Inferior parietal cortex (tissue), 1 donor: ENCODE data around the gene EML4.

Experiments used
- DNase-seq: peaks from one replicate; pipeline ENCODE4 v3.0.0-alpha.2; 2016; ENCODE audit errors: extremely low spot score

The EML4 gene

DNA sequence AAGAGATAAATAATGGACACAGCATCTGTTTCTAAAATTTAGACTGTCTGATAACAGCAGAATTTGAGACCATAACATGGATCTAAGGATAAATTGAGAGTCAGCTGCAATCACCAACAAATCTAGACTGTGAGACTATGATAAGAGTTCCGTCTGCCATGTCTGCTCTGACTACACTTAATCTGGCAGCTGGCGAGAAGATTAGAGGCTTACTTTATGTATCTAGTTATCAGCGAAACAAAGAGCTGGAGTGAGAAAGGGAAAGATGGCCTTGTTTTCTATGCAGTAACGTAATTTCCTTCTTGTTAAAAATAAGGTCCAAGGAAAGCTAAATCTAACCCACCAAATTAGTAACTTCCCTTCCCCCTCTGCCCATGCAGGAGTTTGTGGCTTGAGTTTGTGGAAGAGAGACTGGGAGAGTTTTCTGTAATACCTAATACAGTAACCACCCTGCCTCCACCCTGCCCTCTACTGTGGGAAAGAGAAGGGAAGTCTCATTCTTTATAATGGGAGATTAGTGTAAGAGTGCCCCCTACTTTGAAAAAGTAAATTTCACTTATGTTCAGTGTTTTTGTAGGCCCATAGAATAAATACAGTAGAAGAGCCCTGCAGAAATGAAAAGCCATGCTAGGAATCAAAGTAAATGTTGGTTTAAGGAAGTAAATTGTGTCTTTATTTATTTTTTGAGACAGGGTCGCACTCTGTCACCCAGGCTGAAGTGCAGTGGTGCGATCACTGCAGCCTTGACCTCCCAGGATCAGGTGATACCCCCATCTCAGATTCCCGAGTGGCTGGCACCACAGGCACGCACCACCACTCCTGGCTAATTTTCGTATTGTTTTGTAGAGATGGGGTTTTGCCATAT, 27.5 kb downstream of the EML4 start:
- DNase-seq: peak; percentile 39

DNA sequence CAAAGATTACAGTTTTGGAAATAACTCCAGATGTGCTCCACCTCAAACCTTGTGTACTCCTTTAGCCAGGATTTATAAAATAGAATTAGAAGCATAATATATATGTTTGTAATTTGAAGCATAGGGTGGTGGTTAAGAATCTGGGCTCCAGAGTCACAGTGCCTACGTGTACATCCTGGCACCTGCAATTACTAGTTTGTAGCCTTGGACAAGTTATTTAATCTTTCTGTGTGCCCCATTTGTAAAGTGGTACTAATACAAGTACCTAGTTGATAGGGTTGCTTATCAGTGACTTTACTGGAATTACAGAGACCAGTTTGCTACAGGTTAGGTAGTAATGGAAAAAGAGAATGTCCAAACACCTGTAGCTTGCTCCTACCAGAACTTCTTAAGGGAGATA, 28.6 kb downstream of the EML4 start:
- no peak for DNase-seq

DNA sequence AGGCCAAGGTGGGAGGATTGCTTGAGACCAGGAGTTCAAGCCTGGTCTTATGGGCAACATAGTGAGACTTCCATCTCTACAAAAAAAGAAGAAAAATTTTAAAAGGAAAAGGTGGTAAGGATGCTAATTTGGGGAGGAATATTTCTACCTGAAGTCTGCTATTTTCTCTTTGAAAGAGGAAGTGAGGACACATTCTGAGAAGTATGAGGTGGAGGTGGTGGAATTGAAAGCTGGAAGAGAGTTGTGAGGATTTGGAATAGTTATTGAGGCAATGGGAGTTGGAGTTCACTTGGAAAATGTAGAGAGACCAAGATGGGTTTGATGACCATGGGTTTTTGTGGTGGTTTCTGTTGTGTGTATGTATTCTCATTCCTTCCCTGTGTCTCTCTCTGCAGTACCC, 29.3 kb downstream of the EML4 start:
- DNase-seq: no peak

DNA sequence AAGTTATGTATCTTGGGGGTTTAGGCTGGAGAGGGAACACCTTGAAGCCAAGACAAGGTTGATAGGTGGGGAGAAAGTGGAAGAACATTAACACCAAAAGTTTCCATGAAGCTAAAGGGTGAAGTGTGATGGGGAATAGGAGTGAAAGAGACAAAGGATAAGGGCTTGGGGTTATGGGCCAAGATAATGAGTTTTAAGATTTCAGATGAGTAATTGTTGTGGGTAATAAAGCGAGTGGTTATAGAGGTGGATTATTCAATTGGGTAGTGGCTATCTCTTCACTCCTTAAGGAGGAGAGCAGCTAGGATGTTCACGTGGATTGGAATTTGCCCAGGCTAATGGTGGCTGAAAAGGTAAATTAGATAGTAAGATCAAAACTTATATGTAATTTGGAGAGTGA, 29.8 kb downstream of the EML4 start:
- no peak for DNase-seq

DNA sequence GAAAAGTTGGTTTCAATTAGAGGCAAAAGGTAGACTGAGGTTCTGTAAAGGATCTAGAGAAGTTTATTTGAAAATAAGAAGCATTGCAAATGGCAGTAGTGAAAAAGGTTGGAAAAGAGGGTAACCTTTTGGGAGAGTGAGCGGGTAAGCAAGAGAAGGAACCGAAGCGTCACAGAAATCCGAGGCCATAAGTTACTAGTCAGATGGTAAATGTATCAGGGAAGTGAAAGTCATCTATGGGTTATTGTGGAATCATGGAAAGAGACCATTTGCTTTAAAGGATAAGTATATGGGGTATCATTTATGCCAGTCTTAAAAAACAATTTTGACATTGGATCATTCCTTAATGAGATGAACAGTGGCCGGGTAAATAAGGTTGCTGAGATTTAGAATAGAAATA, 30.5 kb downstream of the EML4 start:
- DNase-seq: no peak

DNA sequence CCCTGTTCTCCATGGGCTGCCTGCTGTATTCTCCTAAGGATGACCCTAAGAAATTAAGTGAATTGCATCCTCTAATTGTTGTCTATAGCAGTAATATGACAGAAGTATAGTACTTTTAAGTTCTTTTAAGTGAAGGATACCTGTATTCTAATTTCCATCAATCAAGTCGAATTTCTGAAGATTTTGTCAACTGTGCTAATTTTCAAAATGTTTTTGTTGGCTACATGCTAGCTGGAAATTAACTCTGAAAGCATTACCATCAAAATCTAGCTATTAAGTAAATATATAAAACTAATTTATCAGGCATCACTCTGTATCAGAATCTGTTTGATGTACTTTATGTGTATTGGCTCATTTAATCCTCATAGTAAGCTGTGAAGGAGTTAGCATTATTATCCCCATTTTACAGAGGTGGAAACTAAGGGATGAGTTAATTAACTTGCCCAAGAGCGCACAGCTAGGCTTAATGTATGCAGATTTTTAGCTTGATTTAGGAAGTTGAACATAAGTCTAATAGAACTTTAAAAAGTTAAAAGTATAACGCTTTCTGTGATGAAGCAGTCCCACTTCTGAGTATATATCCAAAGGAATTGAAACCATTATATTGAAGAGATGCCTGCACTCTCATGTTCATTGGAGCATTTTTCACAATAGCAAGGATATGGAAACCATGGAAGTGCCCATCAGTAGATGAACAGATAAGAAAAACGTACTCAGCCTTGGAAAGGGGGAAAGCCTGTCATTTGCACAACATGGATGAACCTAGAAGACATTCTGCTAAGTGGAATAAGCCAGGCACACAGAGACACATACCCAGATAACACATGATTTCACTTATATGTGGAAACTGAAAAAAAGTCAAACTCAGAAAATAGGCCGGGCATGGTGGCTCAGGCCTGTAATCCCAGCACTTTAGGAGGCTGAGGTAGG, 32.0 kb downstream of the EML4 start:
- DNase-seq: no peak

DNA sequence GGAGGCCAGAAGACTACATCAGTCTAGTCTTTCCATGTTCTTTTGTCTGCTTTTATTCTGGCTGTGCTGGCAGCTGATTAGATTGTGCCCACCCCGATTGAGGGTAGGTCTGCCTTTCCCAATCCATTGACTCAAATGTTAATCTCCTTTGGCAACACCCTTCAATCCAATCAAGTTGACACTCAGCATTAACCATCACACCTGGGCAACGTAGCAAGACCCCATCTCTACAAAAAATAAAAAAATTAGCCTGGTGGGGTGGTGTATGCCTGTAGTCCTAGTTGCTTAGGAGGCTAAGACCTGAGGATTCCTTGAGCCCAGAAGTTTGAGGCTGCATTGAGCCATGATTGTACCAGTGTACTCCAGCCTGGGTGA, 33.5 kb downstream of the EML4 start:
- DNase-seq: no peak

DNA sequence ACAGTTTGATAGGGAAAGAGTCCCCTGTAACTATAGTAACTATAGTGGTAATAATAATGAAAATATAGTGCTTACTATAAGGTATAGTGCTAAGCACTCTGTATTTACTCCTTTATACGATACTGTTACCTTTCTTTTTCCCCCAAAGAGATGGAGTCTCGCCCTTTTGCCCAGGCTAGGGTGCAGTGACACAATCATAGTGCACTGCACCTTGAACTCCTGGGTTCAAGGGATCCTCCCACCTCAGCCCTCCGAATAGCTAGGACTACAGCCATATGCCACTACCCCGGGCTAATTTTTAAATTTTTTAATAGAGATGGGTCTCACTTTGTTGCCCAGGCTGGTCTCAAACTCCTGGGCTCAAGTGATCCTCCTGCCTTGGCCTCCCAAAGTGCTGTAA, 34.6 kb downstream of the EML4 start:
- no peak for DNase-seq

DNA sequence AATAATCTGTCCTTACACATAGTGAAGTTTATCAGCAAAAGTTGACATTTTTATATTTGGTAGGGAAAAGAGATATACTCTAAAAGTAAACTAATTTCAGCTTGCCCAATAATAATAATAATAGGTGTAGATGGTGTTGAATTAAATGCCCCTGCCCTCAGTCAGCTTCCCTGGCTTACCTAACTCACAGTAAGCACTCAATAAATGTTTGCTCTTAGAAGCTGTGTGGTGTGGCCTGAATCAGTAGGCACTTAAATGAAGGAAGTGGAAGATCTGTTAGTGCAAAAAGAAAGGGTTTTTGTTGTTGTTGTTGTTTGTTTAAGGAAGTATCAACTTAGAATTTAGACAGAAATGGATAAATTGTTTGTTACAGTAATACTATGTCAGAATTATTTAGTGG, 36.2 kb downstream of the EML4 start:
- no peak for DNase-seq

DNA sequence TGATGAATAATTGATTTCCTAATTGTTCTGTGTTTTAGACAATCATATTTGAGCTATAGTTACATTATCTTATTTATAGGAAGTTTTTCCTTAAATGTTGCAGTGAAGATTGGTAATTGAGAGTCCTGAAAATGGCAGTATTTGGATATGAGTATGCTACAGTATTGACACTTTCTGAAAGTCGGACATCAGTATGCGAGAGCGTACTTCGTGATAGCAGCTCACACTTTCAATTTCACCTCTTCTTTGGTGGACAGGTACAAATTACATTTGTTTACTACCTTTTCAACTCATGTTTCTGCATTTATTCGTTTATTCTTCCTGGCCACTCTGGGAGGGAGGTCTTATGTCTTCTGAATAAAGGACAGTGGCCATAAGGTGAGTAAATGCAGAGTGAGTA, 38.7 kb downstream of the EML4 start:
- no peak for DNase-seq

DNA sequence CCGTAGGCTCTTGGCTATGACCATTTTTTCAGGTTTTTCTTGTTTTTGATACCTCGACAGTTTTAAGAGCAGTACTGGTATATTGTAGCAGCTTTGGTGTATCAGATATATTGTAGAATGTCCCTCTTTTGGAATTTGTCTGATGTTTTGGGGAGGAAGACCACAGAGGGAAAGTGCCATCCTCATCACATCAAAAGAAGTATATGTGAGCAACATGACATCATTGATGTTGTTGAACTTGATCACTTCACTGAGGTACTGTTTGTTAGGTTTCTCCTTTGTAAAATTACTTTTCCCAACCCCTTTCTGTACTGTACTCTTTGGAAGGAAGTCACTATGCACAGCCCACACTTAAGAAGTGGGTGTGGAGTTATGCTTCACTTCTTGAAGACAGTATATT, 41.0 kb downstream of the EML4 start:
- DNase-seq: no peak

DNA sequence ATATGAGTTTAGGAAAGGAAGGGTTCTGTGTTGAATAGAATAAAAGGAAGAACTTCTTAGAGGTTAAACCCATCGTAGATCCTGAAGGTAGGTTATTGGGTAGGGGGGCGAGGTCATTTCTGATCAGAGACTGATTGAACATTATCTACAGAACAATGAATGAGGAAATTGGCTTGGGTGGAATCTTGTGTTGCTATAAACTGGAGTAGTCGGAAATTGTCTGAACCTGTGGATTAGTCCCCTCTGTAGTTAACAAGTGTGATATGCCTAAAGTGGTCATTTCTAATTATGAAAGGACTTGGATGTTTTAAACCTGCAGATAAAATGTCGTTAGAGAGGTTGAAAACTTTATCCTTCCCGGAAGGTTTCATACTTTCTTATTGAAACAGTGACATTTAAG, 42.1 kb downstream of the EML4 start:
- DNase-seq: no peak

DNA sequence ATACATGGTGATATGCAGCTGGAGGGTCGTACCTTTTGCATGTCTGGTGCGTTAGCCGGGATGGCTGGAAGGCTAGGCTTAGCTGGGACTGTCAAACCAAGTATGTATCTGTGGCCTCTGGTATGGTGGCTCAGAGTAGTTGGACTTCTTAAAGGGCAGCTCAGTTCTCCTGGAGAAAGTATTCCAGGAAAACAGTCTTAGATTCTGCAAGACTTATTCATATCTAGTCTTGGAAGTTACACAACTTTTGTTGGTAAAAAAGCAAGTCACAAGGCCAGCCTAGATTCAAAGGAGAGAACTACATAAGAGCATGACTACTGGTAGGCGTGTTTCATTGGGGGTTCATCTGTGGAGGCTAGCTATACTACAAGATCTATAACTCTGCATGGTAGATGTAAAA, 45.5 kb downstream of the EML4 start:
- DNase-seq: no peak

DNA sequence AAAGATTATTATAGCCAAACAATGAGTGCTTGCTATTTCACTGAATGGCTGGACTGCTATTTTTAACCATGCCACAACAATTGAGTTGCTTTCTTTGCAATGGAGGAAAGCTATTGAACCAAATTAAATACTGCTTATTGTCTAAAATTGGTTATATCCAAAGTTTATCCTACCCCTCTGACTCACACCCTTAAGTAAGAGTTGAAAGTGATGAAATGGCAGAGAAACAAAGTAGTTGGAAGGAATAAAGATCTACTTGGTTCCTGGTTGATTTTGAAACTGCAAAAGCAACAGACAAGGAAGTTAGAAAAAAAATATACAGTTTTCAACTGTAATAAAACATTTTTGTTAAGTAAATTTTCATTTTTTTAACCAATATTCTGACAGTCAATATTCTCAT, 47.5 kb downstream of the EML4 start:
- no peak for DNase-seq

DNA sequence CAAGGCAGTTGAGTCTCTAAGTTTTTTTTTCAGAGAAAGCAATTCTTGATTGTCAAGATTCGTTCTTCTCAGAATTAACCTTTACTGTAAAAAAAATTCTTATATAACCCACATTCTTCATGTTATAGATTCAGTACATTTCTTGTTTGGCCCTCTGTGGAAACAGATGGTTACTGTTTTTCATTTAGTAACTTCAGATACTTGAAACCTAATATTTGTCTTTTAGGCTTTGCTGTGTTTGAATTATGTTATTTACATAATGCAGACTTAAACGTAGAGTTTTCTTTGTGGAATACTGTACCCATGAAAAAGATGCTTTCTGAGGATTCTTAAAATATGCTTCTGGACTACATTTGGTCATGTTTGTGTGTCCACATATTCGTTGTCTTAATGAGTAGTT, 48.2 kb downstream of the EML4 start:
- no peak for DNase-seq

DNA sequence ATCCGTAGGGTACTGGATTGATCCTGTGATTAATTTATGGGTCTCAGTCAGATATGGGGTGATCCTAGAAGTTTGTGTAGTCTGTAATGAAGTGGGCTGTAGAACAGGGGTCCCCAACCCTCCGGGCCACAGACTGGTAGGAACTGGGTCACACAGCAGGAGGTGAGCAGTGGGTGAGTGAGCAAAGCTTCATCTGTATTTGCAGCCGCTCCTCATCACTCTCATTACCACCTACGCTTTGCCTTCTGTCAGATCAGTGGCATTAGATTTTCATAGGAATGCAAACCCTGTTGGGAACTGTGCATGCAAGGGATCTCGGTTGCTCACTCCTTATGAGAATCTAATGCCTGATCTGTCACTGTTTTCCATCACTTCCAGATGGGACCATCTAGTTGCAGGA, 48.8 kb downstream of the EML4 start:
- DNase-seq: no peak

DNA sequence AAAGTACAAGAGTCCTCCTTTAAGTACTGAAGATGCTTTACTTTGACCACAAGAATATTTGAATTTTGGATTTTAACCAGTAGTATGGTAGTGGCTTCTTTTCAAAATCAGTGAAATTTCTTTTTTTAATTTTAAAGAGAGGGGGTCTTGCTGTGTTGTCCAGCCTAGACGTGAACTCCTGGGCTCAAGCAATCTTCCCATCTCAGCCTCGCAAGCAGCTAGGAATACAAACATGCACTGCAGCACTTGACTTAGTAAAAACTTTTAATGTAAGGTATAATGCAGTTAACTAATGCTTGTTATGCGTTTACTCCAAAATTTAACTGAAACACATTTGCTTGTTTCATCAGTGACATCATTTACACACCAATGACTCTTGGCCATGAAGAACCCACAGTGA, 49.6 kb downstream of the EML4 start:
- DNase-seq: no peak

DNA sequence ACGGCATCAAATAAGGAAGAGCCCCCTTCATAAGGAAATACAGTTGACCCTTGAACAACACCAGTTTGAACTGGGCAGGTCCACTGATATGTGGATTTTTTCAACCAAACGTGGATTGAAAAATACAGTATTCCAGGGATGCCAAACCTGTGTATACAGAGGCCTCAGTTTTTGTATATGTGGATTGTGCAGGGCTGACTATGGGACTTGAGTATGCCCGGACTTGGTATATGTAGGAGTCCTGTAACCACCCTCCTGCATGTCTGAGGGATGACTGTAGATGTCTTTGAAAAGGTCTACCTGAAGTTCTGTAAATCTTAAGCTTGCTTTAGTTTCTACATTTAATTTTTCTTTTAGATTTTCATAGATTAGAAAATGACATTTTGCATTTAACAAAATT, 50.0 kb downstream of the EML4 start:
- DNase-seq: no peak

DNA sequence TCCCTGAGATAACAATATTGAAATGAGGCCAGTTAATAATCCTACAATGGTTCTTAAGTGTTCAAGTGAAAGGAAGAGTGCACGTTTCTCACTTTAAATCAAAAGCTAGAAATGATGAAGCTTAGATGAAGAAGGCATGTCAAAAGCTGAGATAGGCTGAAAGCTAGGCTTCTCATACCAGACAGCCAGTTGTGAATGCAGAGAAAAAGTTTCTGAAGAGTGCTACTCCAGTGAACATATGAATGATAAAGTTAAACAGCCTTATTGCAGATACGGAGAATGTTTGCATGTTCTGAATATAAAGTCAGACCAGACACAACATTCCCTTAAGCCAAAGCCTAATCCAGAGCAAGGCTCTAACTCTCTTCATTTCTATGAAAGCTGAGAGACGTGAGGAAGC, 51.4 kb downstream of the EML4 start:
- DNase-seq: no peak

DNA sequence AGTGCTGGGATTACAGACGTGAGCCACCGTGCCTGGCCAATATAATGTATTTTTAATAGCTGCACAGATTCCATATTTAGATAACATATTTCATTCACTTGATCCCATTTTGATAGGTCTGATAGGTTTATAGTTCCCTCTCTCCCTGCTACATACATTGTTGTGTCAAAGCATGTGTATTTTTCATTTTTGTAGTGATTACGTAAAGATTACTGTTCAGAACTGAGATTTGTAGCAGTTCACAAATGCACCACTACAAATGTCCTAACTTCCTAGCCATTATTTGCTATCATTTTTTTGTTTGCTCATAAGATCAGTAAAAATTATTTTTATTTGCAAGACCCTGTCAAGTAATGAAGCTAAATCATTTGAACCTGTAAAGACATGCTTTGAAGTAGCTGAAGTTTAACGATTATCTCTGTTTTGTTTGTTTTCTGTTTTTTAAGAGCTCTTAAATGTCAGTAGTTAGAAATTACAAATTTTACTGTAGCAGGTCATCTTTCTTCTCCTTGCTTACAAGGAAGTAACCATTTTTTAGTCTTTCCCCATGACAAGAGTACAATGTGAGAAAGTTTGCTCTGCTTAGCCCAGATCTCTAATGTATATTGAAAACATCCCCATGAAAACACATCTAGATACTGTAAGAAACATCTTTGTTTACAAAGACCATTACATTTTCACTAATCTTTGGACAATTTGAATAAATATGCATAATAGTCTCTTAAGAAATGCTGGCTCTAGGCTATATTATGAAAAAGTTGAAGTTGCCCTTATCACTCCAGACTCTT, 54.1 kb downstream of the EML4 start:
- DNase-seq: no peak

DNA sequence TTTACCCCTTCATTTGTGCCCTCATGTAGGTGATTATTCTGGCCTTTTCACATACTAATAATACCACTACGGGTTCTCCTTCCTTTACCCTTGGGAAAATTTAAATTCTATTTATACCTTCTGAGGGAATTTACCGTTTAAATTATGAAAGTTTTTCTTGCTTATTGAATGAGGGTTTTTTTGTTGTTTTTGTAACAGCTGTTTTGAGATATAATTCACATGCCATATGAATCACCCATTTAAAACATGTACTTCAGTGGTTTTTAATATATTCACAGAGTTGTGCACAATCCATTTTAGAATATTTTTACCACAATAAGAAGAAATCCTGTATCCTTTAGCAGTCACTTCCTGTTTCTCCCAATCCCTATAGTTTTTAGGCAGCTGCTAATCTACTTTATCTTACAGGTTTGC, 54.7 kb downstream of the EML4 start:
- no peak for DNase-seq

DNA sequence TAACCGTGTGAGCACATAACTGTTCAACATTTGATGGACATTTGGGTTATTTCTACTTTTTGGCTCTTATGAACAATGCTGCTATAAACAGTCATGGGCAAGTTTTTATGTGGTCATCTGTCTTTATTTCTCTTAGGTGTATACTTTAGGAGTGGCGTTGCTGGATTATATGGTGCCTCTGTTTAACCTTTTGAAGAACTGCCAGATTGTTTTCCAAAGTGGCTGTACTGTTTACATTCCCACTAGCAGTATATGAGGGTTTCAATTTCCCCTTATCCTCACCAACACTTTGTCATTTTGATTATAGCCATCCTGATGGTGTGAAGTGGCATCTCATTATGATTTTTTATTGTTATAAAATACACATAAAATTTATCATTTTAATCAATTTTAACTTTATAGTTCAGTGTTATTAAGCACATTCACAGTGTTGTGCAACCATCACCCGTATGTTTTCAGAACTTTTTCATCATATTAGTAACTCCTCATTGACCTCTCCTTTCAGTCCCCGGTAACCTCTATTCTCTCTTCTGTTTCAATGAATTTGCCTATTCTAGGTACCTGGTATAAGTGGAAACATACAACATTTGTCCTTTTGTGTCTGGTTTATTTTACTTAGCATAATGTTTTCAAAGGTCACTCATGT, 55.4 kb downstream of the EML4 start:
- DNase-seq: no peak
